Medulla oblongata (tissue), 1 donor: ENCODE data around the gene UNC119.
"Not testable (repeated sequence)": the region's sequence is repeated elsewhere in the genome, so short reads cannot be mapped to it uniquely, and the experiment has no call there.

Experiments used
- DNase-seq: peaks from one replicate; pipeline ENCODE4 v3.0.0-alpha.2; 2015; ENCODE audit errors: extremely low spot score

Gene UNC119

GRCh38 chr17:28552176-28552999 is at the start of gene UNC119:
TSS of gene UNC119 (minus strand) at chr17:28552624. CDS start at chr17:28552557, 67 bp downstream.
- DNase-seq, result peak; percentile 77

DNA sequence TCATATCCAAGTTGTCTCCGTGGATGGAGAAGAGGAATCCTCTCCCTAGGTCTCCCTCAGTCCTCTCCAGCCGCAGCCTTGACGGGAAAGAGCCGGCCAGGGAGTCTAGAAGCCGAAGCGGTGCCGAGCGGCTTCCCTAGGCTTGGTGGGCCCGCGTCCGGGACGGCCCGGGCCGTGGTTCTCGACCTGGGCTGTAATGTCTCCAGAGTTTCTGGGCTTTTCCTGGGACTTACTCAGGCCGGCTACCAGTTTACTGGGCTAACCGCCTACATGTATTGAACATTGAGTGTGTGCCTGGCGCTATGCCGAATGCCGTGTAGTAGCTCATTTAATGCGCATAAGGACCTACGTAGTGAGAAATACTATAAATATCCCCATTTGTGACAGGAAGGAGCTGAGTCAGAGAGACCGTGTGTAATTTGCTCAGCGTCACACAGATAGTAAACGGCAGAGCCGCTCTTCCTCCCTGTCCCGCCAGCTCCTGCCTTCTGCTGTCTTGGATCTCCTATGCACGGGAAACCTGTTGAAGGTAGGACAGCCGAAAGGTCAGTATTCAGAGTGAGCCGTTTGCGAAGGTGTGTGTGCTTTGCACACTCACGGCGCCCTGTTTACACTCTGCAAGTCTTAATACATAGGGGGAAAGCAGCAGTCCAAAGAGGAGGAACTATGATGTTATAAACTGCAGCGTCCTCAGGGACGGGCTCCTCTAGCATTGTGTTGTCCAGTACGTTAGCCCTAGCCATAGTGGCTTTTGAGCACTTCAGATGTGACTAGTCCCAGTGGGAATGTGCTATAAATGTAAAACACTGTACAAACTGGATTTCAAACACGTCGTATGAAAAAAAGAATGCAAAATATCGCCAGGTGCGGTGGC is 47.1 kb upstream of the UNC119 start:
- peak; percentile 45 for DNase-seq

DNA sequence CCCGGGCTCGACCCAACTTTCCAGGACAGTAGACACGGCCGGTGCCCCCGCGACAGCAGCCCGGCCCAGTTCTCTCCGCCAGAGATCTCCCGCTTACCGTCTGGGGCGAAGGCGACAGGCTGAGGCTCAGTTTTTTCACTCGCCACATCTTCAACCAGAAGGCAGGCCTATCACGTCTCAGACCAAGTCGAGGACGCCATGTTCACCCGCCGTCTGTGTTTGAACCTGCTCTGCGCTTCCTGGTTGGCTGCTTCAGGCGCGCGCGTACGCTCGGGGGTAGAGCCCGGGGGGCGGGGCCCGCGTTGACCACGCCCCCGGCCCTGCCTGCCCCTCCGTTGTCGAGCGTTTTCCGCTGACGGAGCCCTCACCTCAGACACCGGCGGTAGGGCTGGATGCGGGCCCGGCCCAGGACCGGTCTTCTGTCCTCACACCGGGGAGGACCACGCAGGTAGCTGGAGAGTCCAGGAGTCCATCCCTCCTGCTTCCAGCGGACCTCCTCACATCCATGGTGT is 46.4 kb upstream of the UNC119 start, which contains the start of gene SPAG5:
SPAG5 (minus strand) TSS at position 227 of the 512 bp plus-strand sequence; CDS start at position 148, 79 bp downstream.
- DNase-seq, result peak; percentile 93

DNA sequence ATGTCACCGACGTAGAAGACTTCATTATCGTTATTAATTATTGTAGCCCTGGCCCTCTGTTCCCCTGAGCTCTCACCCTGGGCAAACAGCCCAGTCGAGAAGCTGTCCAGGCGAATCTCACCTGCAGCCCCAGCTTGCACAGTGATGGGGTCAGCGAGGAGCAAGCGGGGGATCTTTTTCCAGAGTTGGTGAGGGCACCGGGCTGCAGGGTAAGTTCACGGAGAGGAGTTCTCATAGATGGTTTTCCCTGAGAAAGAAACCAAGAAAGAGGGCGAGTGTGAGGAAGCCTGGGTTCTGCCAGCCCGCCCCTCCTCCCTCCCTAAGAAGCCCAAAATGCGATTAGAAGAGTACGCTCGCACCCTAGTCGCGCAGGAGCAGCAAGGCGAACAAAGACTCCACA is 46.0 kb upstream of the UNC119 start:
- no peak for DNase-seq

GRCh38 chr17:28597606-28598383 is 45.4 kb upstream of the UNC119 start:
- no peak for DNase-seq

- DNase-seq, result no peak
Observed at GRCh38 chr17:28592260-28592659, 39.8 kb upstream of the UNC119 start.

DNA sequence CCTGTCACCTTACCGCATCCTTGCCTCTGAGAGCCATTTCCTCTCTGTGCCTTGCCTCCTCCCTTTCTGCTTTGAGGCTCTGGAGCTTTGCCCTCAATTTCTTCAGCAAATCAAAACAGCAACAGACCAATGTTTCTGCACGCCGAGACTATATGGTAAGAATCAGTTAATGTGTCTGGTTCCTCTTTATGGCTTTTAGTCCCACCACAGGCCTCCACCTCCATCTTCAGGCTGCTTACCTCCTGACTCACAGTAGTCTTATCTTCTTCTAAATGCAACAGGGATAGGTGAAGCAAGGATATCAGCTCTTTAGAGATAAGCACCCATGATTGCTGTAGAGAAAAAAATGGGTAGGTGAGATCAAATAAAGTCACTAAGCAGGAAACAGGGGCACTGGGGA is 33.4 kb upstream of the UNC119 start:
- no peak for DNase-seq

- DNase-seq, result no peak
Observed at GRCh38 chr17:28584434-28584833, 32.0 kb upstream of the UNC119 start.

- DNase-seq, result no peak
Observed at GRCh38 chr17:28582513-28582912, 30.1 kb upstream of the UNC119 start.

DNA sequence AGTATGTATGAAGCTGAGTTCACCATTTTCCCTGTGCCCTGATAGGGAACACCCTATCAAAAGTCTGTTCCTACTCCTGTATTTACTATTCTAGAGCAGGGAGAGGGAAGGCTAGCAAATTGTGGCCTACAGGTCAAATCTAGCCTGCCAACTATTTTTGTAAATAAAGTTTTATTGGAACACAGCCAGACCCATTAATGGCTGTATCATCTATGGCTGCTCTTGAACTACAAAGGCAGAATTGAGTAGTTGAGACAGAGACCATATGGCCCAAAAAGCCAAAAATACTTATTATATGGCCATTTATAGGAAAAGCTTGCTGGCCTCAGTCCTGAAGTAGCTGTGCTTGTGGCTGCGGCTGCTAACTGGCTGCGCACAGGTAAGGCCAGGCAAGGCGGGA is 28.5 kb upstream of the UNC119 start:
- DNase-seq, result no peak

DNA sequence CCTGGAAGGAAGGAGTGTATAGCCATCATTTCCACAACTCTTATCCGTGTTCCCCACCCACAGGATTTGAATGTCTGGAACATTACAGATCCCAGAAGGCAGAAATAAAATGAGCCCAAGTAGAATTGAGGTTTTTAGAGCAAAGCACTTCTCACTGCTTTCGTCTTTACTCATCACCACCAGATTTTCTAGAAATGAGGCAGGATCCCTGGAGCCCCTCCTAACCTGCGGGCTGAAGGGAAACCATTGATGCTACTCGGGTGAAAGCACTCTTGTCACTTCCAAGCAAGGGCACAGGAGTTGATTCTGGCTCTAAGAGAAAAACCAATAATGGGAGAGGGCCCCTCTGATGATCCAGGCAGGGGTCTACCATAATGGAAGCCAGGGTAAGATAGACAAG is 27.1 kb upstream of the UNC119 start:
- no peak for DNase-seq

DNA sequence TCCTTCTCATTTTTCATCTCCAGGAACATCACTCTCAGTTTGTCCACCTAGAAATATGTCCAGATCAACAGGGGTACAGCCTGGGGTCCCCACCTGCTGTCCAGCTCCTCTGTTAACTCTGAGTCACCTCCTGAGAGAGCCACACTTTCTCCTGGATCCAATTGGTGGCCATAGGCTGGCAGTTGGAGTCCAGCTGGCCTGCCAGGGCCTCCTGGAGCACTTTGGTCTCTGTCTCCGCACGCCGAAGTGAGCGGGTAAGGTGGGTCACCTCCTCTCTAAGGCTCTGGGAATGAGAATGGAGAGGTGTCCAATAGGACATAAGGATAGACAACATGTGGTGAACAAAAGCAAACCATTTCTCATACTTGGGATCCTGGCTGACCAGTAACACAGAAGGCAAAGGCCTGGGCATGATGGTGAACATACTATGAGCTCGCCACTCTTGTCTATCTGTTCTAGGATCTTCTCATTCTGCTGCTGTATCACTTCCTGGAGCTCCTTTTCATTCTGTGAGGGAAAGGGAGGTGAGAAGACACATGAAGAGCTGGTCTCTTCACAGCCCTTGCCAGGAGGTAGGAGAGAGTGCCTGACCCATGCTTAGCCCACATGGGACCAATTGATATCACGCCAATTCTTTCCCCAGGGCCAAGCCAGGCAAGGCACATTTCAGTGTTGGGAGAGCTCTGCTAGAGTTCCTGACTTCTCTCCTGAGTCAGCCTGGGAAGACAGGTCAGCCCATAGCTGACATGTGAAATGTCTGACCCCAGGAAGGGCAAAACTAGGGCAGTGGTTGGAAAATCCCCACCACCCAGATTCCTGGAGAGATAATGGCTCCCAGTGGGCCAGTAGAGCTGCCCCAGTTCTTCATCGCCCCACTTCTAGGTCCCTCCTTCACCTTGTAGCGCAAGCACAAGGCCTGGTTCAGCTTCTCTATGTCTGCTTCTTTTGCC is 26.1 kb upstream of the UNC119 start:
- DNase-seq, result no peak

DNA sequence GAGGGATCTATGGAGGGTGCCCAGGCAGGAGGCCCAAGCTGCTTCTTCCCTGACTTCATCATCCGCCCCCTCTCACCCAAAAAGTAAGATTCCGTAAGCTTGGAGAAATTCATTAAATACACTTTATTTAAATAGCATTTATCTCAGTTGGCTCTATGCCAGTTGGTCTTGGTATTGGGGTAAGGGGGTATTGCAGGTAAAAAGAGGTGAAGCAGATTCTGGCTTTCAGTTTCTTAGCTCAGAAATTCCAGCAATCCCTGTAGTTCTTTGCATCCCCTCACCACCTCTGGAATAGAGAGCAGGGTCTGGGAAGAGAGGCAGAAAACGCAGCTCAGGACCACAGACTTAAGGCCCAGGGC is 25.0 kb upstream of the UNC119 start:
- no peak for DNase-seq

DNA sequence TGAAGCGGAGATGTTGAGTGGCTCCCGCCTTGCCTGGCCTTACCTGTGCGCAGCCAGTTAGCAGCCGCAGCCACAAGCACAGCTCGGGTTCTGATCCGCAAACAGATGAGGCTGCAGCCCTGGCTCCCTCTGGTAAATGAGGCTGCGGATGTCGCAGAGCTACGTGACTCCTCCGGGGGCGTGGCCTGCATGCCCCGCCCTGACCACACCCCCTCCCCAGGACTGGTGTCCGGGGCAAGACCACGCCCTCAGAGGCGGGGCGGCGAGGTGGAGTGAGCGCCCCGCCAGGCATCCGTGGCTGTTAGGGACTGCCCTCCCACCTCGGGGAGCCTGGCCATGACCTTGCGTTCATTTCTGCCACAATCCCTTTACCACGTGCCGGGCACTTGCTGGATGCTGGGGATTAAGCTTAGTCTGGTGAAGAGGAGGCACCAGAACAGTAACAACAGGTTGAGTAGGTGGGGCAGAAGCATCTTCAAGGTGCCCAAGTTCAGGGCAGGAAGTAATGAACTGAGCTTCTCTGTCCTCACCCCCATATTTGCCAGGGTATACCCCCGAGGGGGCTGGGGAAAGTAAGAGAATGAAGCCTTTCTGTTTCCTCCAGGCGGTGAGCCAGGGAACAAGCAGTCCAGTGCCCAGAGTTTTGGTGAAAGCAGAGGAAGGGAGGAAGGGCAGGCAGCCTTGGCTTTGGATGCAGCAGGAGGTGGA is 24.5 kb upstream of the UNC119 start, which contains the start of gene ALDOC:
ALDOC (minus strand) TSS at position 138 of the 708 bp plus-strand sequence. CDS start 1,363 bp downstream, outside the sequence.
- peak; percentile 99 for DNase-seq

- not testable (repeated sequence) for DNase-seq
Observed at GRCh38 chr17:28576016-28576415, 23.6 kb upstream of the UNC119 start.

GRCh38 chr17:28575126-28575795 is 22.8 kb upstream of the UNC119 start:
- peak; percentile 84 for DNase-seq

GRCh38 chr17:28574526-28574925 is 22.1 kb upstream of the UNC119 start:
- DNase-seq, result no peak

DNA sequence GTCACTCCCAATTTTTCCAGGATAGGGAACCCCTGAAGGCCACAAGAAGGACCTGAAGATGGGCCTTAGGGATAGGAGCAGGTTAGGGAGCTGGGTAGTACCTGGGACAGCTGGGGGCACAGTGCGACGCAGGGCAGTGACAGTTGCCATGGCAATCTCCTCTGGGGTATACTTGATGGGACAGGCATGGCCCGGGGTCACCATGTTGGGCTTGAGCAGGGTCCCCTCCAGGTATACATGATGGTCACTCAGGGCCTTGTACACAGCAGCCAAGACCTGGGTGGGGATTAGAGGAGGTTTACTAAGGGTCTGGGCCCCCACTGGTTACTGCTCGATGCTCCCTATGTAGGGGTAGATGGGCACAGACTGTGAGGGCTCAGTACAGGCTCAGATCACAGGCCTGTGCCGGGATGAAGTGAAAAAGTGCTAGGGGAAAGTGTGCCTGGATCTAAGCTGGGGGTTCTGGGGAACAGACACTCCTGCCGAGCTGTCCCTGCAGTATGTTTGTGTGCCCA is 21.6 kb upstream of the UNC119 start:
- DNase-seq, result no peak

DNA sequence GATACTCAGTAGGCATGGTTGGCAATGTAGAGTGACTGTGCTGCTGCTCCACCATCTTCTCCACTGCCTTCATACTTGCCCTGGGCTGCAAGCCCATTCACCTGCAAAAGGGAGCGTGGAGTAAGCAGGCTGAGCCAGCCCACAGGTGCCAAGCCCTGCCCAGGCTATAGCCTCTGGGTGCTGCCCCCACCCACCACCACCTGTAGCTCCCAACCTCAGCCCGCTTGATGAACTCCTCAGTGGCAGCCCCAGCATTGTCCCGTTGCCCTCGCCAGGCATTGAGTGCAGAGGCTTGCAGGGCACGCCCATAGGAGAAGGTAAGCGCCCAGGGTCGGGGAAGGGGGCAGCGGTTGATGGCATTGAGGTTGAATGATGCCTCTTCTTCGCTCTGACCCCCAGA is 21.1 kb upstream of the UNC119 start:
- no peak for DNase-seq
